Sigmoid colon (tissue), 4 donors: ENCODE data around the gene ACOX2.

Experiments used
- CTCF ChIP-seq, 4 experiments: fragments of 450-650 bp in 3 of 4; fragments of 200-600 bp in 1 of 4; IDR thresholded peaks; one replicate each; pipeline ENCODE4 v1.5.1; 2016 to 2019; ENCODE audit warnings: antibody characterized with exemption in 4 of 4, mild to moderate bottlenecking in 3 of 4, moderate library complexity in 2 of 4
- POLR2A ChIP-seq, 2 donors: fragments of 450-650 bp; IDR thresholded peaks; one replicate each; pipeline ENCODE4 v1.6.1; 2016; ENCODE audit warnings: antibody characterized with exemption in 2 of 2, mild to moderate bottlenecking in 2 of 2, moderate library complexity in 2 of 2
- POLR2AphosphoS5 ChIP-seq, 4 donors: sonication (generic); formaldehyde crosslinking; IDR thresholded peaks; one replicate each; pipeline ENCODE4 v1.6.1; 2017; ENCODE audit warnings: antibody characterized with exemption in 4 of 4

- TF ChIP-seq POLR2AphosphoS5 (IDR thresholded peaks at IDR 0.05) (no peak), POLR2A (IDR thresholded peaks at IDR 0.05) (no peak), CTCF (IDR thresholded peaks at IDR 0.05) (no peak)
Observed at GRCh38 chr3:58520403-58521335, 16.3 kb downstream of the ACOX2 start.
